ENCODE data around the gene EXOSC5. TPM values are rescaled to one million over a fixed set of nuclear protein-coding genes. Genes with fewer than 3 reads are reported as not detected.

Gene EXOSC5
- polyA plus RNA-seq, 1 donor from 2014 or later, result 42.0 TPM

DNA sequence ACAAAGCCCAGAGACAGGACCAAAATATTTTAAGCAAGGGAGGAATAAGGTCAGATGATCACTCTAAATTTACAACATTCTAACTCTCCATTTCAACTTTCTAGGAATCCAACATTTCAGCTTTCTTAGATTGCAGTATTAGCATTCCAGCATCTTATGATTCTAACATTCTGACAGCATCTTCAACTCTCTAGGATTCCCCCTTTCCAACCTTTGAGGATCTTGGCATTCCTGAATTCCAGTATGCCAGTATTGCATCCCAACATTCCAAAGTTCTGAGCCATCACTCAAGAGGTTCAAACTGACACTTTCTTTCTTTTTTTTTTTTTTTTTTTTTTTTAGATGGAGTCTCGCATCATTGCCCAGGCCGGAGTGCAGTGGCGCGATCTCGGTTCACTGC, 57.2 kb downstream of the EXOSC5 start:
- no peak overlapping the region for H3K4me3 ChIP-seq (ENCODE audit: low read length)
- TF ChIP-seq SMC3 (conservative IDR thresholded peaks at IDR 0.05; ENCODE audit: poor library complexity) (no peak), POLR2AphosphoS5 (IDR thresholded peaks at IDR 0.05) (no peak), EZH2 (IDR thresholded peaks at IDR 0.05; ENCODE audit: borderline replicate concordance, insufficient read depth, low read length, poor library complexity, severe bottlenecking) (no peak), EP300 (conservative IDR thresholded peaks at IDR 0.05; ENCODE audit: poor library complexity, severe bottlenecking) (no peak)
- TF ChIP-seq, protein P1, sequence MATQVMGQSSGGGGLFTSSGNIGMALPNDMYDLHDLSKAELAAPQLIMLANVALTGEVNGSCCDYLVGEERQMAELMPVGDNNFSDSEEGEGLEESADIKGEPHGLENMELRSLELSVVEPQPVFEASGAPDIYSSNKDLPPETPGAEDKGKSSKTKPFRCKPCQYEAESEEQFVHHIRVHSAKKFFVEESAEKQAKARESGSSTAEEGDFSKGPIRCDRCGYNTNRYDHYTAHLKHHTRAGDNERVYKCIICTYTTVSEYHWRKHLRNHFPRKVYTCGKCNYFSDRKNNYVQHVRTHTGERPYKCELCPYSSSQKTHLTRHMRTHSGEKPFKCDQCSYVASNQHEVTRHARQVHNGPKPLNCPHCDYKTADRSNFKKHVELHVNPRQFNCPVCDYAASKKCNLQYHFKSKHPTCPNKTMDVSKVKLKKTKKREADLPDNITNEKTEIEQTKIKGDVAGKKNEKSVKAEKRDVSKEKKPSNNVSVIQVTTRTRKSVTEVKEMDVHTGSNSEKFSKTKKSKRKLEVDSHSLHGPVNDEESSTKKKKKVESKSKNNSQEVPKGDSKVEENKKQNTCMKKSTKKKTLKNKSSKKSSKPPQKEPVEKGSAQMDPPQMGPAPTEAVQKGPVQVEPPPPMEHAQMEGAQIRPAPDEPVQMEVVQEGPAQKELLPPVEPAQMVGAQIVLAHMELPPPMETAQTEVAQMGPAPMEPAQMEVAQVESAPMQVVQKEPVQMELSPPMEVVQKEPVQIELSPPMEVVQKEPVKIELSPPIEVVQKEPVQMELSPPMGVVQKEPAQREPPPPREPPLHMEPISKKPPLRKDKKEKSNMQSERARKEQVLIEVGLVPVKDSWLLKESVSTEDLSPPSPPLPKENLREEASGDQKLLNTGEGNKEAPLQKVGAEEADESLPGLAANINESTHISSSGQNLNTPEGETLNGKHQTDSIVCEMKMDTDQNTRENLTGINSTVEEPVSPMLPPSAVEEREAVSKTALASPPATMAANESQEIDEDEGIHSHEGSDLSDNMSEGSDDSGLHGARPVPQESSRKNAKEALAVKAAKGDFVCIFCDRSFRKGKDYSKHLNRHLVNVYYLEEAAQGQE (IDR thresholded peaks at IDR 0.05; ENCODE audit: borderline replicate concordance), result no peak
- H2AFZ ChIP-seq (ENCODE audit: low read depth, low read length), result no peak overlapping the region
- no peak overlapping the region for H3K27ac ChIP-seq (ENCODE audit: low read length)
- H3K9ac ChIP-seq (ENCODE audit: low read length), result no peak overlapping the region
- no peak overlapping the region for H3K4me2 ChIP-seq (ENCODE audit: low read length)
- no peaks in the 10 kb centered on the region for H3K9me2 ChIP-seq (ENCODE audit: insufficient read depth, low read length)
- no peaks in the 10 kb centered on the region for H4K20me1 ChIP-seq (ENCODE audit: insufficient read depth)
- H3K36me3 ChIP-seq (ENCODE audit: insufficient read depth, low read length), result no peaks in the 10 kb centered on the region
- no peaks in the 10 kb centered on the region for H3K9me3 ChIP-seq (ENCODE audit: low read length)
- no peaks in the 10 kb centered on the region for H3F3A ChIP-seq (ENCODE audit: insufficient read depth, low read length, poor library complexity, severe bottlenecking)
- H3K79me2 ChIP-seq (replicated peaks; ENCODE audit: insufficient read depth, low read length), result no peaks in the 10 kb centered on the region
- no peaks in the 10 kb centered on the region for H3K27me3 ChIP-seq (ENCODE audit: insufficient read depth, low read depth, low read length)

Small RNA genes lying within 50 kb of the gene (small RNA-seq; reads per million reads assigned to genes)
- 0 reads per million in 3 experiments for gene RF00017

Other genes with a start within 250 kb of the EXOSC5 start
- gene CYP2S1, start 204.1 kb downstream of the EXOSC5 start, polyA plus RNA-seq, result not detected in 2 replicates
- 0.10 TPM in 1 of 2 replicates, not detected in the other for gene AXL, start 178.1 kb downstream of the EXOSC5 start, polyA plus RNA-seq
- 34.6 and 38.3 TPM in 2 replicates for gene HNRNPUL1, start 133.0 kb downstream of the EXOSC5 start, polyA plus RNA-seq
- 4.9 and 5.5 TPM in 2 replicates for gene CCDC97, start 87.2 kb downstream of the EXOSC5 start, polyA plus RNA-seq
- 0.10 TPM in 1 of 2 replicates, not detected in the other for gene TGFB1, start 43.4 kb downstream of the EXOSC5 start, polyA plus RNA-seq
- 13.2 and 15.9 TPM in 2 replicates for gene B9D2, start 33.2 kb downstream of the EXOSC5 start, polyA plus RNA-seq
- gene TMEM91, start 20.8 kb downstream of the EXOSC5 start, polyA plus RNA-seq, result 22.1 and 24.4 TPM in 2 replicates
- 51.2 and 51.9 TPM in 2 replicates for gene BCKDHA, start 459 bp upstream of the EXOSC5 start, polyA plus RNA-seq
- not detected in 2 replicates for gene B3GNT8, start 30.0 kb upstream of the EXOSC5 start, polyA plus RNA-seq
- gene DMAC2, start 42.6 kb upstream of the EXOSC5 start, polyA plus RNA-seq, result 59.8 and 62.2 TPM in 2 replicates
- gene ERICH4, start 45.8 kb upstream of the EXOSC5 start, polyA plus RNA-seq, result not detected in 2 replicates
- gene CEACAM21, start 178.8 kb upstream of the EXOSC5 start, polyA plus RNA-seq, result 0.90 and 2.9 TPM in 2 replicates
- gene CEACAM4, start 229.7 kb upstream of the EXOSC5 start, polyA plus RNA-seq, result not detected in 2 replicates